GM12878 (cell line): ENCODE measurements around the gene TIMM17B. TPM values are rescaled to one million over a fixed set of nuclear protein-coding genes. Genes with fewer than 3 reads are reported as not detected.

Experiments
- ASH2L ChIP-seq: fragments of 300-600, 200-600 bp; sonication (generic); IDR thresholded peaks from 2 replicates; pipeline ENCODE4 v1.6.1; 2017; ENCODE audit warnings: low read depth, mild to moderate bottlenecking, borderline replicate concordance
- BCL11A ChIP-seq: IDR thresholded peaks from 2 replicates; pipeline ENCODE4 v1.6.1; 2011; ENCODE audit warnings: low read depth, low read length
- BHLHE40 ChIP-seq, 2 experiments: fragments of 450-650 bp in 1 of 2; IDR thresholded peaks; 2 replicates each; pipeline ENCODE4 v1.6.1; 2011 to 2017; ENCODE audit warnings: low read depth in 2 of 2, borderline replicate concordance in 1 of 2, improper control_type of control experiment in 1 of 2, low read length in 1 of 2, mild to moderate bottlenecking in 1 of 2
- BRCA1 ChIP-seq: IDR thresholded peaks from 2 replicates; pipeline ENCODE4 v1.6.1; 2011; ENCODE audit warnings: low read depth, low read length, improper control_type of control experiment
- HCFC1 ChIP-seq: fragments of 150-350 bp; IDR thresholded peaks from 2 replicates; pipeline ENCODE4 v1.6.1; 2014; ENCODE audit warnings: low read length
- IKZF2 ChIP-seq, 2 experiments: fragments of 450-650 bp; IDR thresholded peaks; 2 replicates each; pipeline ENCODE4 v1.6.1; 2017; ENCODE audit warnings: mild to moderate bottlenecking in 2 of 2, moderate library complexity in 2 of 2
- JUNB ChIP-seq: IDR thresholded peaks from 2 replicates; pipeline ENCODE4 v1.6.1; 2016; ENCODE audit warnings: antibody characterized with exemption, mild to moderate bottlenecking
- MLLT1 ChIP-seq: fragments of 450-650 bp; IDR thresholded peaks from 2 replicates; pipeline ENCODE4 v1.6.1; 2016; ENCODE audit warnings: mild to moderate bottlenecking
- MTA3 ChIP-seq: IDR thresholded peaks from 2 replicates; pipeline ENCODE4 v1.6.1; 2012; ENCODE audit warnings: low read length, inconsistent platforms, borderline replicate concordance
- MXI1 ChIP-seq: fragments of 150-350 bp; IDR thresholded peaks from 2 replicates; pipeline ENCODE4 v1.6.1; 2011; ENCODE audit warnings: low read depth, mild to moderate bottlenecking, inconsistent platforms, low read length, improper control_type of control experiment
- NBN ChIP-seq: fragments of 450-650 bp; IDR thresholded peaks from 2 replicates; pipeline ENCODE4 v1.6.1; 2016
- PAX8 ChIP-seq: fragments of 450-650 bp; IDR thresholded peaks from 2 replicates; pipeline ENCODE4 v1.6.1; 2017; ENCODE audit warnings: mild to moderate bottlenecking, moderate library complexity
- PBX3 ChIP-seq: IDR thresholded peaks from 2 replicates; pipeline ENCODE4 v1.6.1; 2011; ENCODE audit warnings: mild to moderate bottlenecking, low read depth, low read length, moderate library complexity; ENCODE audit not compliant: insufficient replicate concordance
- RBBP5 ChIP-seq: fragments of 200-600 bp; sonication (generic); conservative IDR thresholded peaks from 2 replicates; pipeline ENCODE4 v1.6.1; 2016
- SKIL ChIP-seq: fragments of 450-650 bp; IDR thresholded peaks from 2 replicates; pipeline ENCODE4 v1.6.1; 2017; ENCODE audit warnings: mild to moderate bottlenecking, low read depth, inconsistent platforms; ENCODE audit not compliant: poor library complexity, severe bottlenecking
- SMAD5 ChIP-seq: IDR thresholded peaks from 2 replicates; pipeline ENCODE4 v1.6.1; 2016; ENCODE audit warnings: antibody characterized with exemption, low read depth
- SREBF1 ChIP-seq: IDR thresholded peaks from 2 replicates; pipeline ENCODE4 v1.6.1; 2012; ENCODE audit warnings: mild to moderate bottlenecking, low read length
- SUZ12 ChIP-seq: fragments of 200-600 bp; sonication (generic); IDR thresholded peaks from one replicate; pipeline ENCODE4 v1.6.1; 2018; ENCODE audit warnings: antibody characterized with exemption, mild to moderate bottlenecking; ENCODE audit not compliant: unreplicated experiment
- USF1 ChIP-seq: IDR thresholded peaks from 2 replicates; pipeline ENCODE4 v1.6.1; 2011; ENCODE audit warnings: borderline replicate concordance, low read depth, mild to moderate bottlenecking, moderate library complexity, mixed read lengths, low read length; ENCODE audit not compliant: insufficient read depth; ENCODE audit errors: extremely low read length
- YY1 ChIP-seq: IDR thresholded peaks from 2 replicates; pipeline ENCODE4 v1.6.1; 2011; ENCODE audit warnings: low read depth, mild to moderate bottlenecking, low read length
- ZNF207 ChIP-seq: fragments of 450-650 bp; IDR thresholded peaks from 2 replicates; pipeline ENCODE4 v1.6.1; 2014; ENCODE audit warnings: antibody characterized with exemption, mild to moderate bottlenecking, borderline replicate concordance
- ZNF274 ChIP-seq: IDR thresholded peaks from one replicate; pipeline ENCODE4 v1.8.0; 2011; ENCODE audit not compliant: insufficient read length, insufficient read depth
- polyA plus RNA-seq, 11 experiments: library from polyadenylated mRNA; depleted of rRNA in 4 of 11; unstranded in 6 of 11; stranded (reverse) in 5 of 11; fragments of >200 nt; fragmentation: Nextera tagmentation in 4 of 11; fragmentation: Illumina TruSeq in 1 of 11; extraction: Ambion mirVana in 4 of 11; extraction: Trizol in 1 of 11; gene quantifications; 1 replicate in 1 of 11; 2 replicates in 10 of 11; pipeline versions ENCODE4 v1.2.1 to v1.2.3, GENCODE V29; 2011 to 2016; ENCODE audit warnings: inconsistent platforms in 2 of 11, missing spikeins in 2 of 11, low read depth in 1 of 11
- total RNA-seq, 4 experiments: library from RNA; depleted of rRNA in 3 of 4; stranded (reverse); fragments of >200 nt in 3 of 4; fragmentation: Illumina TruSeq in 1 of 4; extraction: Trizol in 1 of 4; gene quantifications; 2 replicates each; pipeline versions ENCODE4 v1.2.1 to v1.2.3, GENCODE V29; 2013 to 2021
- TF ChIP-seq, protein P1 (sequence below): fragments of 450-650 bp; conservative IDR thresholded peaks from 2 replicates; pipeline ENCODE4 v1.6.1; 2017; ENCODE audit warnings: mild to moderate bottlenecking, moderate library complexity

TIMM17B gene
- total and polyA plus RNA-seq, 10 of the 15 experiments (the other 5 are each of a cell fraction or from before 2014, with no cell fraction given) = 4.5 to 88.7 (median 47.5) TPM

DNA sequence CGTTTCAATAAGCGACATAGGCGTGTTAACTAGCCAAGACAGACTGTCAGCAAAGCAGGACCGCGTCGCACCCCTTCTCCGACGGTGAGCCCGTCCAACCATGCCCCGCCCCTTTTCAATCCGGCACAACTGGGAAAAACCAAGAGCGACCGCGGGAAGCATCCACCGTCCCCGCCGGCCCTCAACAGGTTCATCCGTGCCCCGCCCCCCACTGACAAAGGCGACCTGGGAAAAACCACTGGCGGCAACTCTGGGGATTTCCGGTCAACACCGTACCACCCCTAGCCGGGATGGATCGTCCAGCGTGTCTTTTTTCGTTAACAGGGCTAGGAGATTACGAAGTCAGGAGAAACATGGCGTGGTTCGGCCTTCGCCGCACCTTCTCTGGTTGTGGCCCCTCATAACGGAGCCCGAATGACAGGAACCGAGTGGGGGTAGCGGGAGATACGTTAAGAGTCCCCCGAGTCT lies 377 bp downstream of the TIMM17B start (continued):
- no peak for TF ChIP-seq NBN
- TF ChIP-seq BRCA1 = no peak
- TF ChIP-seq YY1 = no peak
- TF ChIP-seq ZNF274 = no peak
- no peak for TF ChIP-seq SKIL
- no peak for TF ChIP-seq PBX3
- TF ChIP-seq SUZ12 = no peak
- TF ChIP-seq MLLT1 = no peak
- no peak for TF ChIP-seq SMAD5
- no peak for TF ChIP-seq HCFC1
- TF ChIP-seq ASH2L = no peak
- TF ChIP-seq MXI1 = no peak
- no peak for TF ChIP-seq JUNB
- TF ChIP-seq IKZF2 (IDR thresholded peaks at IDR 0.05) = peak in 1 of 2 experiments; percentile 7; a peak in 1 of 4 replicates
- no peak for TF ChIP-seq SREBF1
- TF ChIP-seq BHLHE40 (IDR thresholded peaks at IDR 0.05; ENCODE audit: borderline replicate concordance in 1 of 2, low read depth in 2 of 2, low read length in 1 of 2) = peak in 1 of 2 experiments; percentile 29; a peak in 2 of 4 replicates
- no peak for TF ChIP-seq MTA3
- no peak for TF ChIP-seq USF1
- TF ChIP-seq BCL11A = no peak
- TF ChIP-seq RBBP5 = no peak
- no peak for TF ChIP-seq ZNF207
- no peak for TF ChIP-seq PAX8
- TF ChIP-seq, protein P1, sequence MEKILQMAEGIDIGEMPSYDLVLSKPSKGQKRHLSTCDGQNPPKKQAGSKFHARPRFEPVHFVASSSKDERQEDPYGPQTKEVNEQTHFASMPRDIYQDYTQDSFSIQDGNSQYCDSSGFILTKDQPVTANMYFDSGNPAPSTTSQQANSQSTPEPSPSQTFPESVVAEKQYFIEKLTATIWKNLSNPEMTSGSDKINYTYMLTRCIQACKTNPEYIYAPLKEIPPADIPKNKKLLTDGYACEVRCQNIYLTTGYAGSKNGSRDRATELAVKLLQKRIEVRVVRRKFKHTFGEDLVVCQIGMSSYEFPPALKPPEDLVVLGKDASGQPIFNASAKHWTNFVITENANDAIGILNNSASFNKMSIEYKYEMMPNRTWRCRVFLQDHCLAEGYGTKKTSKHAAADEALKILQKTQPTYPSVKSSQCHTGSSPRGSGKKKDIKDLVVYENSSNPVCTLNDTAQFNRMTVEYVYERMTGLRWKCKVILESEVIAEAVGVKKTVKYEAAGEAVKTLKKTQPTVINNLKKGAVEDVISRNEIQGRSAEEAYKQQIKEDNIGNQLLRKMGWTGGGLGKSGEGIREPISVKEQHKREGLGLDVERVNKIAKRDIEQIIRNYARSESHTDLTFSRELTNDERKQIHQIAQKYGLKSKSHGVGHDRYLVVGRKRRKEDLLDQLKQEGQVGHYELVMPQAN = no peak; the same call in 1 of the 2 replicates
